HCT116 (cell line): Measurements from ENCODE around the gene SH3GL3. TPM values are rescaled to one million over a fixed set of nuclear protein-coding genes. Genes with fewer than 3 reads are reported as not detected.

ENCODE experiments used
- ATAC-seq: fragments of 200-7000 bp; cut with Tn5 transposase; 2 replicates; pipeline ENCODE4 v1.9.1; 2020; ENCODE audit warnings: mild to moderate bottlenecking, moderate library complexity
- BruUV-seq: library from RNA; stranded (reverse); fragments of 400-500 nt; replicated peaks from 2 replicates; lab custom pipeline; 2021; lab: Mats Ljungman, UMichigan
- CTCF ChIA-PET: fragments of 300-600 bp; sonication (Branson Sonifier 250); formaldehyde crosslinking; loops from one replicate; lab custom pipeline; 2021; ENCODE audit warnings: antibody characterized with exemption; lab: Charles Lee
- POLR2A ChIA-PET: fragments of 300-600, 350-600 bp; sonication (Branson Sonifier 250); formaldehyde crosslinking; loops from one replicate; lab custom pipeline; 2021; ENCODE audit warnings: antibody characterized with exemption; lab: Charles Lee
- RAD21 ChIA-PET, 2 experiments: fragments of 300-600 bp; sonication (Branson Sonifier 250); formaldehyde crosslinking; loops; one replicate each; lab custom pipeline; 2023; ENCODE audit warnings: low total read pairs in 2 of 2; ENCODE audit not compliant: uncharacterized antibody in 2 of 2, unreplicated experiment in 2 of 2, low non-redundant PET in 1 of 2; lab: Charles Lee
- DNase-seq: peaks from one replicate; pipeline ENCODE4 v3.0.0-alpha.2; 2010; ENCODE audit warnings: low read depth, low spot score
- H2AFZ ChIP-seq: fragments of 200-600 bp; shearing (Covaris generic), sonication (generic); 2 replicates; pipeline ENCODE4 v1.6.1; 2017; ENCODE audit warnings: low read depth, mixed run types, mixed read lengths, antibody characterized with exemption, low read length; ENCODE audit not compliant: poor library complexity, severe bottlenecking
- H3K27ac ChIP-seq: 2 replicates; pipeline ENCODE4 v1.5.1; 2012; ENCODE audit warnings: low read depth, low read length
- H3K27me3 ChIP-seq: fragments of 200-600 bp; sonication (generic); 2 replicates; pipeline ENCODE4 v1.6.1; 2016; ENCODE audit warnings: mixed run types, low read length, mixed read lengths; ENCODE audit not compliant: insufficient read depth
- H3K36me3 ChIP-seq, 2 experiments: fragments of 200-500 bp in 1 of 2; fragments of 200-600 bp in 1 of 2; sonication (Bioruptor generic) in 1 of 2; sonication (generic) in 1 of 2; 2 replicates each; pipeline versions ENCODE4 v1.5.1 to v1.6.1; 2014 to 2016; ENCODE audit warnings: low read length in 2 of 2, inconsistent platforms in 1 of 2, mixed read lengths in 1 of 2, mixed run types in 1 of 2; ENCODE audit not compliant: insufficient read depth in 2 of 2, control insufficient read depth in 1 of 2
- H3K4me1 ChIP-seq, 2 experiments: fragments of 200-600 bp in 1 of 2; sonication (generic) in 1 of 2; 2 replicates each; pipeline versions ENCODE4 v1.5.1 to v1.6.1; 2012 to 2017; ENCODE audit warnings: low read length in 2 of 2, inconsistent platforms in 1 of 2, mild to moderate bottlenecking in 1 of 2, mixed read lengths in 1 of 2, mixed run types in 1 of 2, moderate library complexity in 1 of 2; ENCODE audit not compliant: insufficient read depth in 2 of 2, control insufficient read depth in 1 of 2
- H3K4me2 ChIP-seq: fragments of 200-600 bp; sonication (generic); 2 replicates; pipeline ENCODE4 v1.6.1; 2017; ENCODE audit warnings: mixed run types, low read length, mixed read lengths
- H3K4me3 ChIP-seq, 2 experiments: fragments of 200-600 bp in 1 of 2; sonication (generic) in 1 of 2; replicated peaks in 1 of 2; 2 replicates each; pipeline ENCODE4 v1.5.1; 2011 to 2016; ENCODE audit warnings: low read length in 2 of 2, control low read depth in 1 of 2, low read depth in 1 of 2, mild to moderate bottlenecking in 1 of 2, mixed read lengths in 1 of 2, mixed run types in 1 of 2
- H3K79me2 ChIP-seq: fragments of 200-600 bp; sonication (generic); 2 replicates; pipeline ENCODE4 v1.6.1; 2017; ENCODE audit warnings: mild to moderate bottlenecking, mixed run types, low read length, moderate library complexity, mixed read lengths; ENCODE audit not compliant: insufficient read depth
- H3K9ac ChIP-seq: fragments of 200-600 bp; sonication (generic); 2 replicates; pipeline ENCODE4 v1.6.1; 2016; ENCODE audit warnings: low read length, mixed read lengths
- H3K9me2 ChIP-seq: fragments of 200-600 bp; sonication (generic), shearing (Covaris generic); 2 replicates; pipeline ENCODE4 v1.6.1; 2017; ENCODE audit warnings: mixed run types, mild to moderate bottlenecking, moderate library complexity; ENCODE audit not compliant: insufficient read depth
- H3K9me3 ChIP-seq, 2 experiments: fragments of 200-500 bp in 1 of 2; fragments of 200-600 bp in 1 of 2; sonication (Bioruptor generic) in 1 of 2; sonication (generic) in 1 of 2; 2 replicates each; pipeline ENCODE4 v1.6.1; 2014 to 2017; ENCODE audit warnings: low read length in 2 of 2, mixed read lengths in 2 of 2, inconsistent platforms in 1 of 2, low read depth in 1 of 2, mild to moderate bottlenecking in 1 of 2, mixed run types in 1 of 2, moderate library complexity in 1 of 2; ENCODE audit not compliant: control insufficient read depth in 1 of 2, insufficient read depth in 1 of 2
- H4K20me1 ChIP-seq: fragments of 200-600 bp; sonication (generic), shearing (Covaris generic); 2 replicates; pipeline ENCODE4 v1.6.1; 2017; ENCODE audit warnings: mixed run types, mild to moderate bottlenecking, moderate library complexity; ENCODE audit not compliant: insufficient read depth
- ATF3 ChIP-seq: IDR thresholded peaks from 2 replicates; pipeline ENCODE4 v1.6.1; 2012
- CBX3 ChIP-seq: IDR thresholded peaks from 2 replicates; pipeline ENCODE4 v1.6.1; 2012; ENCODE audit warnings: low read depth
- SRF ChIP-seq: IDR thresholded peaks from 2 replicates; pipeline ENCODE4 v1.6.1; 2012; ENCODE audit warnings: low read depth
- TCF7L2 ChIP-seq: IDR thresholded peaks from 2 replicates; pipeline ENCODE4 v1.7.0; 2011; ENCODE audit warnings: borderline replicate concordance, inconsistent platforms; ENCODE audit not compliant: insufficient read depth, insufficient read length; ENCODE audit errors: extremely low read depth
- ZNF274 ChIP-seq: fragments of 200-500 bp; sonication (Bioruptor generic); IDR thresholded peaks from 2 replicates; pipeline ENCODE4 v1.6.1; 2014; ENCODE audit warnings: mild to moderate bottlenecking, low read depth, low read length, inconsistent platforms
- intact Hi-C: fragments of 100-400 bp; cut with micrococcal nuclease; formaldehyde crosslinking; loops from 2 replicates; pipeline ENCODE4 v1.10.0; 2022
- total RNA-seq: library from RNA; stranded (reverse); gene quantifications from one replicate; pipeline ENCODE4 v1.2.1, GENCODE V29; 2021; ENCODE audit not compliant: unreplicated experiment
- TF ChIP-seq, protein P1 (sequence below): IDR thresholded peaks from 2 replicates; pipeline ENCODE4 v1.6.1; 2012; ENCODE audit warnings: low read depth
- TF ChIP-seq, protein P2 (sequence below), 3 experiments: fragments of 200-600 bp in 1 of 3; sonication (generic) in 1 of 3; IDR thresholded peaks in 2 of 3; conservative IDR thresholded peaks in 1 of 3; 2 replicates each; pipeline ENCODE4 v1.5.1; 2012 to 2017; ENCODE audit warnings: low read depth in 2 of 3, low read length in 2 of 3, antibody characterized with exemption in 1 of 3, borderline replicate concordance in 1 of 3, control low read depth in 1 of 3, mild to moderate bottlenecking in 1 of 3, mixed read lengths in 1 of 3, mixed run types in 1 of 3, moderate library complexity in 1 of 3; ENCODE audit not compliant: insufficient read depth in 1 of 3

Gene SH3GL3
- total RNA-seq, 1 experiment from 2014 or later, result 1.3 TPM

DNA sequence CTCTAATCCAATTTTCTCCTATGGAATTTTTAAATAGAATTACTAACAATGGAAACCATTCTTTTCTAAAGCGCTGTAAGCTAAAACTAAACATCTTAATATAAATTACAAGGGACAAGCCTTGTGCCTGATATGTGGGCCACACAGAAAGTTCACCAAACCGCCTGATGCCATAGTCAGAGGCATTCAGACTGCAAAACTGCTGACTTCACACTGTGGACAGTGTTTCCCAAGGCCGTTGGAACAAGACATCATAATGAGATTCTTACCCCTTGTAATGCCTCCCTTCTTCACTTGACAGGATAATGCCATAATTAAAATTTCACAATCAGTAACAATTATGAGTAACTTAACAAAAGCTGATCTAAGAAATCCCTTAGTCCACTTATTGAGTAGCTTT, 14.9 kb downstream of the SH3GL3 start:
- ATAC-seq, result no peak
- no TSS peak for BruUV-seq
- Histone ChIP-seq H3K4me1 (no peaks in the 10 kb centered on the region), H2AFZ (no peak overlapping the region), H3K4me3 (no peak overlapping the region), H3K79me2 (no peaks in the 10 kb centered on the region), H4K20me1 (no peaks in the 10 kb centered on the region; the same call in 1 of the 2 replicates), H3K36me3 (no peaks in the 10 kb centered on the region), H3K9me3 (no peaks in the 10 kb centered on the region)
- intact Hi-C loops, result no loop called here
- CTCF ChIA-PET, result no interaction called here
- TF ChIP-seq ATF3 (no peak), SRF (no peak), ZNF274 (no peak), CBX3 (no peak), TCF7L2 (no peak)
- TF ChIP-seq, protein P1, sequence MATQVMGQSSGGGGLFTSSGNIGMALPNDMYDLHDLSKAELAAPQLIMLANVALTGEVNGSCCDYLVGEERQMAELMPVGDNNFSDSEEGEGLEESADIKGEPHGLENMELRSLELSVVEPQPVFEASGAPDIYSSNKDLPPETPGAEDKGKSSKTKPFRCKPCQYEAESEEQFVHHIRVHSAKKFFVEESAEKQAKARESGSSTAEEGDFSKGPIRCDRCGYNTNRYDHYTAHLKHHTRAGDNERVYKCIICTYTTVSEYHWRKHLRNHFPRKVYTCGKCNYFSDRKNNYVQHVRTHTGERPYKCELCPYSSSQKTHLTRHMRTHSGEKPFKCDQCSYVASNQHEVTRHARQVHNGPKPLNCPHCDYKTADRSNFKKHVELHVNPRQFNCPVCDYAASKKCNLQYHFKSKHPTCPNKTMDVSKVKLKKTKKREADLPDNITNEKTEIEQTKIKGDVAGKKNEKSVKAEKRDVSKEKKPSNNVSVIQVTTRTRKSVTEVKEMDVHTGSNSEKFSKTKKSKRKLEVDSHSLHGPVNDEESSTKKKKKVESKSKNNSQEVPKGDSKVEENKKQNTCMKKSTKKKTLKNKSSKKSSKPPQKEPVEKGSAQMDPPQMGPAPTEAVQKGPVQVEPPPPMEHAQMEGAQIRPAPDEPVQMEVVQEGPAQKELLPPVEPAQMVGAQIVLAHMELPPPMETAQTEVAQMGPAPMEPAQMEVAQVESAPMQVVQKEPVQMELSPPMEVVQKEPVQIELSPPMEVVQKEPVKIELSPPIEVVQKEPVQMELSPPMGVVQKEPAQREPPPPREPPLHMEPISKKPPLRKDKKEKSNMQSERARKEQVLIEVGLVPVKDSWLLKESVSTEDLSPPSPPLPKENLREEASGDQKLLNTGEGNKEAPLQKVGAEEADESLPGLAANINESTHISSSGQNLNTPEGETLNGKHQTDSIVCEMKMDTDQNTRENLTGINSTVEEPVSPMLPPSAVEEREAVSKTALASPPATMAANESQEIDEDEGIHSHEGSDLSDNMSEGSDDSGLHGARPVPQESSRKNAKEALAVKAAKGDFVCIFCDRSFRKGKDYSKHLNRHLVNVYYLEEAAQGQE, result no peak
- TF ChIP-seq, protein P2, sequence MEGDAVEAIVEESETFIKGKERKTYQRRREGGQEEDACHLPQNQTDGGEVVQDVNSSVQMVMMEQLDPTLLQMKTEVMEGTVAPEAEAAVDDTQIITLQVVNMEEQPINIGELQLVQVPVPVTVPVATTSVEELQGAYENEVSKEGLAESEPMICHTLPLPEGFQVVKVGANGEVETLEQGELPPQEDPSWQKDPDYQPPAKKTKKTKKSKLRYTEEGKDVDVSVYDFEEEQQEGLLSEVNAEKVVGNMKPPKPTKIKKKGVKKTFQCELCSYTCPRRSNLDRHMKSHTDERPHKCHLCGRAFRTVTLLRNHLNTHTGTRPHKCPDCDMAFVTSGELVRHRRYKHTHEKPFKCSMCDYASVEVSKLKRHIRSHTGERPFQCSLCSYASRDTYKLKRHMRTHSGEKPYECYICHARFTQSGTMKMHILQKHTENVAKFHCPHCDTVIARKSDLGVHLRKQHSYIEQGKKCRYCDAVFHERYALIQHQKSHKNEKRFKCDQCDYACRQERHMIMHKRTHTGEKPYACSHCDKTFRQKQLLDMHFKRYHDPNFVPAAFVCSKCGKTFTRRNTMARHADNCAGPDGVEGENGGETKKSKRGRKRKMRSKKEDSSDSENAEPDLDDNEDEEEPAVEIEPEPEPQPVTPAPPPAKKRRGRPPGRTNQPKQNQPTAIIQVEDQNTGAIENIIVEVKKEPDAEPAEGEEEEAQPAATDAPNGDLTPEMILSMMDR (IDR thresholded peaks at IDR 0.05 in 2 of 3, conservative IDR thresholded peaks at IDR 0.05 in 1 of 3; ENCODE audit: borderline replicate concordance in 1 of 3, insufficient read depth in 1 of 3, low read depth in 2 of 3, low read length in 2 of 3), result no peak
- TF ChIP-seq, all 23 proteins: peak for 0
- no peak for DNase-seq
- Histone ChIP-seq H3K27ac (no peak overlapping the region), H3K4me2 (no peak overlapping the region), H3K9ac (no peak overlapping the region), H3K27me3 (no peaks in the 10 kb centered on the region), H3K9me2 (no peaks in the 10 kb centered on the region)
- RAD21 ChIA-PET, result no interaction called here
- POLR2A ChIA-PET, result no interaction called here
